HG03108 (cell line): Measurements from ENCODE around the gene ECM2.

Source experiments
- ATAC-seq: cut with Tn5 transposase; IDR thresholded peaks from one replicate; pipeline ENCODE4 v1.9.1; 2021; ENCODE audit warnings: moderate library complexity; ENCODE audit not compliant: unreplicated experiment

Gene ECM2

DNA sequence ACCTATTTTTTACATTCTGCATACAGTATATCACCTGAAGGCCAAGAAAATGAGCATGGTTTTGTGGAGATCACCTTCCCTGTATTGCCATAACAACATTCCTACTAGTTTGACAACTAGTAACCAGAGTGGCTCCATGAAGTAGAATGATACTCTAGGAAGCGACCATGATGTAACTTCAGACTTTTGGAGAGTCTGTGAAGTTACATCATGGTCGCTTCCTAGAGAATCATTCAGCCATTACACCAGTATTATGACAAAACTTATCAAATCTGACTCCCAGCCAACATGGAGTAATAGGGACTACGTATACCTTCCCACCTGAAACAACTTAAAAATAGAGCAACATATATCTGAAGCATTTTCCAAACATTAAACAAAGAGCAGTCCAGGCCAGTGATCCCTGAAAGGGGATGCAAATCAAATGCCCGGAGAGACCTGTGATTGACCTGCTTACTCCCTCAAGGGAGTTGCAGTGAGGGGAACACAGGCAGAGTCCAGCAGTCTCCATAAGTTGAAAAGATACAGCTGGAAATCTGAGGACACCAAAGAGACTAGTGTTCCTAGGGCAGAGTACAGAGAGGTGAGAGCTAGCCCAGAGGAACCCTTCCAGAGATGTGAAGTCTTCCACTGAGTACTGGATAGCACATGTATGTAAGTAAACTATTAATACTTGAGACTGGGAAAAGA is 7.8 kb downstream of the ECM2 start:
- ATAC-seq, result no peak

DNA sequence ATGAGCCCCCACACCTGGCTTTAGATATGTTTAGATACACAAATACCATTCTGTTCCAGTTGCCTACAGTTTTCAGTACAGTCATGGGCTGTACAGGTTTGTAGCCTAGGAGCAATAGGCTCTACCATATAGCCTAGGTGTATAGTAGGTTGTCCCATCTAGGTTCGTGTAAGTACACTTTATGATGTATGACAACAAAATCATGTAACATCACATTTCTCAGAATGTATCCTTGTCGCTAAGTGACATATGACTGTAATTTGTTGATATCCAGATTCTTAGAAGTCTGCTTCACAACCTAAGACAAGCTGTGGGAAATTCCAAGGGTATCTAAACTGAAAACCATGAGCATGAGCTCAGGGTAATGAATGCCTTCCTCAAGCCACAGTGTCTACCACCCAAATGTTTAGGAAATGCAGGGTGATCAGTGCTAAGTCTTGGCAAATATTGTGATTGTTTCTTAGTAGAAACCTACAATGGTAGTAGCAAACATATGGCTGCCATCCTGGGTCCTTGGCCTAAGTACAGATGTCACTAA is 8.4 kb downstream of the ECM2 start:
- ATAC-seq, result no peak

GRCh38 chr9:92525306-92525705 is 10.5 kb downstream of the ECM2 start:
- no peak for ATAC-seq

- ATAC-seq, result no peak
Observed at GRCh38 chr9:92524881-92525280, 10.9 kb downstream of the ECM2 start.

- no peak for ATAC-seq
Observed at GRCh38 chr9:92522983-92523970, 12.5 kb downstream of the ECM2 start.

GRCh38 chr9:92520837-92521236 is 15.0 kb downstream of the ECM2 start:
- no peak for ATAC-seq

- ATAC-seq, result no peak
Observed at GRCh38 chr9:92518199-92518598, 17.6 kb downstream of the ECM2 start.

GRCh38 chr9:92517046-92517445 is 18.7 kb downstream of the ECM2 start:
- ATAC-seq, result no peak

- ATAC-seq, result no peak
Observed at GRCh38 chr9:92516521-92516920, 19.3 kb downstream of the ECM2 start.

DNA sequence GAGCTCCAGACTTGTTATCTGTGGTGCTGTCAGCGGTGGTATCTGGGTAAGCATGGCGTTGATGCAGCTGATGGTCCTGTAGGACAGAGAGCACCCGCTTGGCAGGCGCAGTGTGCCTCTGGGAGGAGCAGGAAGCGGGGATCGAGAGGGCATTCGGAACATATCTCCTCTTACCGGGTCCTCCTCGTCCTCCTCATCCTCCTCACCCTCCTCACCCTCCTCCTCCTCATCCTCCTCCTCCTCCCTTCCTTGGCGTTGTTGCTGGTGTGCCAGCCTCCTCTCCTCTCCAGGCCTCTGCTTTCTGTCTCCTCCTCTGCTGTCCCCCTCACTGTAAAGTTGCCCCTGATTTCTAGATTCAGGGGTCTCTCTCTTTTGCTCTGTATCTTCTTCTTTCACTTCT is 21.2 kb downstream of the ECM2 start:
- no peak for ATAC-seq

GRCh38 chr9:92513349-92513748 is 22.4 kb downstream of the ECM2 start:
- ATAC-seq, result no peak

- no peak for ATAC-seq
Observed at GRCh38 chr9:92512622-92513021, 23.2 kb downstream of the ECM2 start.

GRCh38 chr9:92510747-92511146 is 25.0 kb downstream of the ECM2 start:
- ATAC-seq, result no peak

GRCh38 chr9:92509050-92509449 is 26.7 kb downstream of the ECM2 start:
- no peak for ATAC-seq

DNA sequence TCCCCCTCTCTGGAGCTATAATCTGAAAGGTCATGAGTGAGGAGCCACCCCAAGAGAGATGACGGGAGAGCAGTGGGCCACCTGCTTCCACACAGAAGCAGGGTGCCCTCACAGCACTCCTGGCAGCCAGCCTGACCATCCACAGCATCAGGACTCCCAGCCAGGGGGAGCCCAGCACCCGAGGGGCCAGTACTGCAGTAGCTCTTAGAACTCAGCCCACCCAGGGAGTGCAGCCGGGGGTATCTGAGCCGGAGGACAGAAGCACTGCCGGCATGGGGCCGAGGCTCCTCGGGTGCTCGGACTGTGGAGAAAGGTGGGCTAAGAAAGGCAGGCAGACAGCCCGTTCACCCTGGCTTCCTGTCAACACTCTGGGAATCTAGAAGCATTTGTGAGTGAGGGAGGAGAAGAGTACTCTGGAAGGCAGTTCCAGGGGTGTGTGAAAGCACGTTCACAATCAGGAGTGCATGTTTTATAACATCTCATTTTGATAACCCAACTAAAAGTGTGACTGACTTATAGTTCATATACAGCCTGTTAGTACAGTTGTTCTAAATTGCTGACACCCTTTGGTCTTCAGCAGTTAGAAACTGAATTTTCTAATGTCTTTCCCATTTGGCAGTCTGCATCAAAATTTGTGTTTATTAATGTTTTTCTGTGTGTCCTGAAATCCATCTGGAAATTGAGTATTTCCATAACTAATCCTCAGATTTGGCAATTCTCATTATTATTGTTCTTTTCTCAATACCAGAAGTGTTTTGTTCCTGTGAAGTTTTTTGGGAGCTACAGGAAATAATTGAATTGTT is 27.6 kb downstream of the ECM2 start:
- ATAC-seq, result no peak

DNA sequence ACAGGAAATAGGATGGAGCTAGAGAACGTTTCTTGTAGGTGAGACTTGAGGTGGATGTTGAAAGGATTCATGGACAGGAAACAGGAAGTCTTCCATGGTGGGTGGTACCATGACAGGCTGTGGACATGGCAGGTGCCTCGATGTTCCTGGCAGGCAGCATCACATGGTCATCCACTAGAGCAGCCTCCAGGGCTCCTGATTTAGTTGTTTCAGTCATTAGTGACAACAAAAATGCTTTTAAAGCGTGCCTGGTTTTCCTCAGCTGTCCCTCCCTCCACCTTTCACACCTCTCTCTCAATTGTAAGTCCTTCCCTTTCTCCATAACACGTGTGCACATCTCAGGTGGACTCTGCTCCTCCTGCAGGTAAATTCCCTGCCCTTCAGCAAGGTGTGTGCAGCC is 28.3 kb downstream of the ECM2 start:
- ATAC-seq, result no peak

GRCh38 chr9:92507005-92507404 is 28.8 kb downstream of the ECM2 start:
- ATAC-seq, result no peak

DNA sequence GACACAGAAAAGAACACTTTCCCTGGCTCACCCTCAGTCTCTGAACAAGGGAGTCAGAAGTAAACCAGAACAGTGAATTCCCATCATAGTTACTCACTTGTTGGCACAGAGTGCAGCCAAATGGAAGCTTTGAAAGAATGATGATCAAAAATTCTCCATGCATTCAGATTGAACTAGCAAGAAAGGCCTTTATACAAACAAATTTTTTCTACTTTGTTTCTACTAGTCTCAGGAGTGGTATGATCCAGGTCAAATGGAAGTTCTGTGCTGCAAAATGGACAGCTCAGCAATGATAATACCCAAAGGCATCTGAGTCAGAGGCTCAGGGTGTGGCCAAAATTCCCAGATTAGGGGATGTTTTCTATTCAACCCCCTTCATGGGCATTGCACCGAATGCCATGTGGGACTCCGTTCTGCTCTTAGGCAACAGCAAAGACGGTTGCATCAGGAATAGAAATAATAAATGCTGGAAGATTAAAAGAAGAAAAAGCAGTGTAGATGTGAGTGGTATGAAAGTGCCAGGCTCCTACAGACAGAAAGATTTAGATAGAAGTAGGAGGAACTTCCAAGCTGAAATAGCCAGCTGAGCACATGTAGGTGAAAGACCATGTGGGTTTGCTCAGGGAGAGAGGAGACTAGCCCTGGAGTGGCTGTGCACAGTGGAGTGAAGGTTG is 29.5 kb downstream of the ECM2 start:
- ATAC-seq, result no peak

DNA sequence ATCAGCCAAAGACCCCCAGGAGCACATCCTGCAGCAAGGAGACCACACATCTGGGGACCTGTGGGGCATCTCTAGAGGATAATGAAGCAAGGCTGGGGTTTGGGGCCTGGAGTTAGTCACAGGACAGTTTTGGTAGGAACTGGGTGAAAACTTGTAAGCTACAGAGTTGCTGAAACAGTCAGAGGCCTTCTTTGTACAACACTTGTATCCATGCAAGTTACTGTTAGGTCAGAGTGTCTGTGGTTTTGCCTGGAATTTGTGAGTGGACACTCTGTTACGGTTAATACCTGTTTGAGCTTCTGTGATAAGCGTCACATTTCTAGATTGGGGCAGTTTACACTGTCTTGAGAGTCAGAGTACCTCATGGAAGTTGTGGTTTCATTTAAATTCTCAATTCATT is 30.9 kb downstream of the ECM2 start:
- ATAC-seq, result no peak

GRCh38 chr9:92503156-92503555 is 32.6 kb downstream of the ECM2 start:
- no peak for ATAC-seq
